ENCODE data around the gene DMXL2. TPM values are rescaled to one million over a fixed set of nuclear protein-coding genes. Genes with fewer than 3 reads are reported as not detected.

Gene DMXL2
- total RNA-seq, 6 experiments from 2014 or later = 10.1 to 12.5 (median 10.7) TPM

GRCh38 chr15:51621936-51622603 is 501 bp downstream of the DMXL2 start:
- peak overlapping the region; percentile 95 for H3K4me3 Mint-ChIP-seq
- DNase-seq = peak; percentile 55
- H3K4me1 Mint-ChIP-seq (ENCODE audit: low read depth) = peaks cover 27% of the 10 kb centered on the region
- H3K27me3 Mint-ChIP-seq (ENCODE audit: insufficient read depth) = peaks cover 2% of the 10 kb centered on the region
- H3K9me3 Mint-ChIP-seq = no peaks in the 10 kb centered on the region
- TF ChIP-seq CTCF (IDR thresholded peaks at IDR 0.05) = peak; percentile 12; the same call in 1 of the 2 replicates
- no peaks in the 10 kb centered on the region for H3K36me3 Mint-ChIP-seq (ENCODE audit: low read depth)
- H3K27ac Mint-ChIP-seq = peak overlapping the region; percentile 79

GRCh38 chr15:51621155-51621765 is 1.3 kb downstream of the DMXL2 start:
- DNase-seq = no peak
- Mint-ChIP-seq H3K4me1 (ENCODE audit: low read depth) (peaks cover 27% of the 10 kb centered on the region), H3K36me3 (ENCODE audit: low read depth) (no peaks in the 10 kb centered on the region)

GRCh38 chr15:51620641-51621040 is 1.9 kb downstream of the DMXL2 start:
- H3K4me1 Mint-ChIP-seq (ENCODE audit: low read depth) = peaks cover 27% of the 10 kb centered on the region
- H3K27ac Mint-ChIP-seq = peak overlapping the region; percentile 10; the same call in 1 of the 2 replicates
- no peak for TF ChIP-seq CTCF (IDR thresholded peaks at IDR 0.05)
- DNase-seq = no peak
- H3K36me3 Mint-ChIP-seq (ENCODE audit: low read depth) = no peaks in the 10 kb centered on the region
- H3K27me3 Mint-ChIP-seq (ENCODE audit: insufficient read depth) = 0 out of 2 replicates have a peak, but pooled peaks cover 2% of the 10 kb centered on the region
- no peaks in the 10 kb centered on the region for H3K9me3 Mint-ChIP-seq
- H3K4me3 Mint-ChIP-seq = peak overlapping the region; percentile 95

More at GRCh38 chr15:51621155-51621765, 1.3 kb downstream of the DMXL2 start:
- TF ChIP-seq CTCF (IDR thresholded peaks at IDR 0.05) = no peak
- H3K9me3 Mint-ChIP-seq = no peaks in the 10 kb centered on the region
- H3K4me3 Mint-ChIP-seq = peak overlapping the region; percentile 95
- H3K27ac Mint-ChIP-seq = peak overlapping the region; percentile 79
- H3K27me3 Mint-ChIP-seq (ENCODE audit: insufficient read depth) = 0 out of 2 replicates have a peak, but pooled peaks cover 2% of the 10 kb centered on the region

- H3K27me3 Mint-ChIP-seq (ENCODE audit: insufficient read depth) = 0 out of 2 replicates have a peak, but pooled peaks cover 2% of the 10 kb centered on the region
- H3K36me3 Mint-ChIP-seq (ENCODE audit: low read depth) = no peaks in the 10 kb centered on the region
- H3K4me3 Mint-ChIP-seq = peak overlapping the region; percentile 95
- H3K4me1 Mint-ChIP-seq (ENCODE audit: low read depth) = peaks cover 27% of the 10 kb centered on the region
- H3K27ac Mint-ChIP-seq = no peak overlapping the region
- no peak for TF ChIP-seq CTCF (IDR thresholded peaks at IDR 0.05)
- H3K9me3 Mint-ChIP-seq = no peaks in the 10 kb centered on the region
- no peak for DNase-seq
Observed at GRCh38 chr15:51620122-51620521, 2.4 kb downstream of the DMXL2 start.

- no peak overlapping the region for H3K4me3 Mint-ChIP-seq
- no peak for TF ChIP-seq CTCF (IDR thresholded peaks at IDR 0.05)
- no peak overlapping the region for H3K27ac Mint-ChIP-seq
- peaks cover 27% of the 10 kb centered on the region for H3K4me1 Mint-ChIP-seq (ENCODE audit: low read depth)
- H3K9me3 Mint-ChIP-seq = no peaks in the 10 kb centered on the region
- H3K27me3 Mint-ChIP-seq (ENCODE audit: insufficient read depth) = 0 out of 2 replicates have a peak, but pooled peaks cover 1% of the 10 kb centered on the region
- DNase-seq = no peak
- H3K36me3 Mint-ChIP-seq (ENCODE audit: low read depth) = no peaks in the 10 kb centered on the region
Observed at GRCh38 chr15:51619331-51620035, 3.1 kb downstream of the DMXL2 start.
